NB4 (cell line): Measurements from ENCODE around the gene GBA3.

ENCODE experiments used
- MYC ChIP-seq: IDR thresholded peaks from 2 replicates; pipeline ENCODE4 v1.6.1; 2011; ENCODE audit warnings: low read depth, low read length
- TF ChIP-seq, protein P1 (sequence below): IDR thresholded peaks from 2 replicates; pipeline ENCODE4 v1.6.1; 2011; ENCODE audit warnings: low read depth, low read length
- TF ChIP-seq, protein P2 (sequence below): IDR thresholded peaks from one replicate; pipeline ENCODE4 v1.5.1; 2012; ENCODE audit warnings: low read depth, low read length

DNA sequence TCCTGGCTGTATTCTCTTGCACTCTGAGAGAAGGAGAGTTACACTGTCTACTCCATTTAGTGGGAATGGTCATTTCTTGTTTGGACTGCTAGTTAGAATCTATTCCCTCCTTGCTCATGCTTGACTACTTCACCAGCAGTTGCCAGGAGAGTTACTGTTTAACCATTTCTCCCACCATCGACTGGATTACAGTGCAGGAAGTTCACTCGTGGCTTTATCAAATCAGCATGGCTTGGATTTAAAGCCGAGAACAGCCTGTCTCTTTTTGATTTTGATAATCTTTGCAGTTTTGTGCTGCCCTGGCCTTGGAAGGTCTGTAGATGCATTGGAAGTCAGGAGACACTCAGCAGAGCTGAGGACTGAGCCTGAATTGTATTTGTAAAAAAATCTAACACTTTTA is 3.2 kb downstream of the GBA3 start:
- TF ChIP-seq, protein P1, sequence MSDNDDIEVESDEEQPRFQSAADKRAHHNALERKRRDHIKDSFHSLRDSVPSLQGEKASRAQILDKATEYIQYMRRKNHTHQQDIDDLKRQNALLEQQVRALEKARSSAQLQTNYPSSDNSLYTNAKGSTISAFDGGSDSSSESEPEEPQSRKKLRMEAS: no peak
- TF ChIP-seq MYC: no peak
- TF ChIP-seq, protein P2, sequence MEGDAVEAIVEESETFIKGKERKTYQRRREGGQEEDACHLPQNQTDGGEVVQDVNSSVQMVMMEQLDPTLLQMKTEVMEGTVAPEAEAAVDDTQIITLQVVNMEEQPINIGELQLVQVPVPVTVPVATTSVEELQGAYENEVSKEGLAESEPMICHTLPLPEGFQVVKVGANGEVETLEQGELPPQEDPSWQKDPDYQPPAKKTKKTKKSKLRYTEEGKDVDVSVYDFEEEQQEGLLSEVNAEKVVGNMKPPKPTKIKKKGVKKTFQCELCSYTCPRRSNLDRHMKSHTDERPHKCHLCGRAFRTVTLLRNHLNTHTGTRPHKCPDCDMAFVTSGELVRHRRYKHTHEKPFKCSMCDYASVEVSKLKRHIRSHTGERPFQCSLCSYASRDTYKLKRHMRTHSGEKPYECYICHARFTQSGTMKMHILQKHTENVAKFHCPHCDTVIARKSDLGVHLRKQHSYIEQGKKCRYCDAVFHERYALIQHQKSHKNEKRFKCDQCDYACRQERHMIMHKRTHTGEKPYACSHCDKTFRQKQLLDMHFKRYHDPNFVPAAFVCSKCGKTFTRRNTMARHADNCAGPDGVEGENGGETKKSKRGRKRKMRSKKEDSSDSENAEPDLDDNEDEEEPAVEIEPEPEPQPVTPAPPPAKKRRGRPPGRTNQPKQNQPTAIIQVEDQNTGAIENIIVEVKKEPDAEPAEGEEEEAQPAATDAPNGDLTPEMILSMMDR: no peak
